Kidney epithelial cell (primary cell): ENCODE measurements around the gene PTPRT. TPM values are rescaled to one million over a fixed set of nuclear protein-coding genes. Genes with fewer than 3 reads are reported as not detected.

Source experiments
- DNase-seq: peaks from one replicate; pipeline ENCODE4 v3.0.0-alpha.2; 2010; ENCODE audit warnings: low read depth
- H3K27me3 ChIP-seq: 2 replicates; pipeline ENCODE4 v1.6.0; 2011; ENCODE audit warnings: low read length; ENCODE audit not compliant: control insufficient read depth, insufficient read depth
- H3K36me3 ChIP-seq: 2 replicates; pipeline ENCODE4 v1.5.1; 2011; ENCODE audit warnings: low read length; ENCODE audit not compliant: control insufficient read depth, insufficient read depth
- H3K4me3 ChIP-seq: 2 replicates; pipeline ENCODE4 v1.5.1; 2011; ENCODE audit warnings: low read depth, mild to moderate bottlenecking, control low read depth, low read length
- total RNA-seq: library from RNA; depleted of rRNA; stranded (reverse); fragments of >200 nt; gene quantifications from 2 replicates; pipeline ENCODE4 v1.2.3, GENCODE V29; 2015
- TF ChIP-seq, protein P1 (sequence below): IDR thresholded peaks from 2 replicates; pipeline ENCODE4 v1.5.1; 2011; ENCODE audit warnings: mild to moderate bottlenecking, moderate library complexity, low read length, control low read depth, inconsistent platforms; ENCODE audit not compliant: insufficient read depth, poor library complexity, severe bottlenecking

Gene PTPRT
- total RNA-seq, 1 donor from 2014 or later = 0.25 TPM

DNA sequence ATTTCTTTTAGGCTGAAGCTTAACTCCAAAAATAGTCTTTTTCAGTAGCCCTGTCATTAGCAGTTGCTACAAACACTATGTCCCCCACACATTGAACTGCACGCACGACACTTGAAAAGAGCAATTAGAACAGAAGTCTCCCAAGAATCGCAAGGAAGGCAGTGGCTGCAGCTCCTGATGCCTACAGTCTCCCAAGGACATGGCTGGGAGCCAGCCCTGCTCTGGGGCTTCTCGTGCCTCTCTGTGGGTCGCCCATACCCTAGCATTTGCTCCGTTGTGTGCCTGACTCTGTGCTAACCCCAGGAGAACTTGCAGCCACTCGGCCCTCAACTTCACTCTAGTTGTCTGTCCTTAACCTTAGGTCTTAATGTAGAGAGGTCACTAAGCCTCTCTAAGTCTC is 454.2 kb downstream of the PTPRT start:
- Histone ChIP-seq H3K4me3 (no peak overlapping the region), H3K36me3 (no peaks in the 10 kb centered on the region), H3K27me3 (no peaks in the 10 kb centered on the region)
- TF ChIP-seq, protein P1, sequence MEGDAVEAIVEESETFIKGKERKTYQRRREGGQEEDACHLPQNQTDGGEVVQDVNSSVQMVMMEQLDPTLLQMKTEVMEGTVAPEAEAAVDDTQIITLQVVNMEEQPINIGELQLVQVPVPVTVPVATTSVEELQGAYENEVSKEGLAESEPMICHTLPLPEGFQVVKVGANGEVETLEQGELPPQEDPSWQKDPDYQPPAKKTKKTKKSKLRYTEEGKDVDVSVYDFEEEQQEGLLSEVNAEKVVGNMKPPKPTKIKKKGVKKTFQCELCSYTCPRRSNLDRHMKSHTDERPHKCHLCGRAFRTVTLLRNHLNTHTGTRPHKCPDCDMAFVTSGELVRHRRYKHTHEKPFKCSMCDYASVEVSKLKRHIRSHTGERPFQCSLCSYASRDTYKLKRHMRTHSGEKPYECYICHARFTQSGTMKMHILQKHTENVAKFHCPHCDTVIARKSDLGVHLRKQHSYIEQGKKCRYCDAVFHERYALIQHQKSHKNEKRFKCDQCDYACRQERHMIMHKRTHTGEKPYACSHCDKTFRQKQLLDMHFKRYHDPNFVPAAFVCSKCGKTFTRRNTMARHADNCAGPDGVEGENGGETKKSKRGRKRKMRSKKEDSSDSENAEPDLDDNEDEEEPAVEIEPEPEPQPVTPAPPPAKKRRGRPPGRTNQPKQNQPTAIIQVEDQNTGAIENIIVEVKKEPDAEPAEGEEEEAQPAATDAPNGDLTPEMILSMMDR = no peak
- DNase-seq = no peak

DNA sequence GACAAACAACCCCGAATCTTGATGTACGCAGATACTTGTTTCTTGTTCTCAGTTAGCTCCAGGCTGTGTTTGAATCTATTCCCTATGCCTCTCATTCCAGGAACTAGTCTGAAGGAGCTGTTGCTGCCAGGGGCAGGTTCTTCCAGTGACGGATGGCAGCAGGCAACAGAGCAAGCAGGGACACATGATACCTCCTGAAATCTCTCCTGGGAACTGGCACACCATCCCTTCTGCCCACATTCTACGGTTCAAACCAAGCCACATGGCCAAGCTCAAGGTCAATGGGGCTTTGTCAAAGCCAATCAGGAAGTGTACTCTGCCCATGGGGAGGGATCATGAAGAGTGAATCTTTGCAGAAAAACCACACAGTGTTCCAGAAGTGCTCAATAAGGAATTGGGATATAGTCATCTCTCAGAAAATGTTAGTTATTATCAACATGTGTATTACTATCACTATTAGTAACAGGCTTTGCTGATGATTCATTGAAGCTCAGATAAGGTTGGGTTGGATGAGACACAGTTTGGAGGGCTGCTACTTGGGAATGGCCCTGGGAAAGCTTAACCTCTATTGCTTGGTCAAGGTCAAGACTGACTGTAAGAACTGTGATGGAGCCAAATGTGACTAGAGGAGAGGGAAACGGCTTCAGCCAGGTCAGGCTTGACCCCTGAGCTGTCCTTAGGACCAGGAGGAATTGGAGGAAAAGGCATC is 454.9 kb downstream of the PTPRT start:
- H3K36me3 ChIP-seq = no peaks in the 10 kb centered on the region
- H3K4me3 ChIP-seq = no peak overlapping the region
- DNase-seq = no peak
- TF ChIP-seq, protein P1 = no peak
- H3K27me3 ChIP-seq = no peaks in the 10 kb centered on the region

DNA sequence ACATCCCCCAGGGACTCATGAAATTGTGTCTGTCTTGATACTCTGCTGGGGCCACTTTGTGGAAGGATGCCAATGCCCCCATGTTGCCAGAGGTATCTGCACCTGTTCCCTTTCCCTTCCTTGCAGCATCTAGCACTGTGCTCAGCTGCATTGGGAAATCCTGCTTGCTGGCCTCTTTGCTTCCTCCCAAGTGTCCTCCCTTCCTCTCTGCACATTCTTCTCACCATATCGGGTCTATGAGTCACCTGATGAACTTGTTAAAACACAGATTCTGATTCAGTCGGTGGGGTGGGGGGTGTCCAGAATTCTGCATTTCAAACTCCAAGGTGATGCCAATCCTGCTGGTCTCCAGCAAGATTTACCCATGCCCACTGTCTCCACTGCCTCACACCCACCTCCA is 467.8 kb downstream of the PTPRT start:
- Histone ChIP-seq H3K27me3 (no peaks in the 10 kb centered on the region), H3K36me3 (no peaks in the 10 kb centered on the region), H3K4me3 (no peak overlapping the region)
- no peak for DNase-seq
- TF ChIP-seq, protein P1 = no peak

DNA sequence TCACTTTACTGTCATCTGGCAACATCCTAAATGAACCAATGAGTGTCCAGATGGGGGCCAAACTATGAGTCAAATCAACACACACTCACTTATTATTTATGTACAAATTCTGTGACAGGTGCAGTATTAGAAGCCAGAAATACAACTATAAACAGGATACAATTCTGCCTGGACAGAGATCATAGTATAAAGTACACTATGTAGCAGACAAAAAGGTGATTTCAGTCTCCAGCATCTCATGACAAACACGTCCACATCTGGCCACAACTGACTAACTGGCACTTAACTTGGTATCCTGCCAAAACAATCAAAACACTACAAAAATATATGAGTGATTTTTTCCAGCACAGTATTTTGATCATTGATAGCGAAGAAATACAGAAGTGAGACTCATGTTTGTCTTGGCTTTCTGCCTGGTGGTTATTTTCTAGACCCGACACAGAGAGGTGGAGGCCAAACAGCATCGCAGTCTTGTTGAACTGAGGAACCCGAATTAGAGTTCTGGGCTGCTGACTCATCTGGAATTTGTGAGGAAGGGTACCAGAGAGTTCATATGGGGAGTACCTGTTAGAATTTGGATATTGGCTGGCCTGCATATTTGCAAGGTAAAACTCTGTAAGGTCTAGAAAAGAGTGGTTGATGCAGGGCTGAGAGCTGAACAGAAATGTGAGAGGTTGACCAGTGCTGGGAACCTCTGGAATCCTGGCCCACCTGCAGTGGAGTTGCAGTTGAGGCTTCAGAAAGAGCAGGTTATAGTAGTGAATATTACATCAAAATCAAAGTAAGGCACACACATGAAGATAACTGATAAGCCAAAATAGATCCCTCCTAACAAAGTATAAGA is 475.2 kb downstream of the PTPRT start:
- no peaks in the 10 kb centered on the region for H3K36me3 ChIP-seq

DNA sequence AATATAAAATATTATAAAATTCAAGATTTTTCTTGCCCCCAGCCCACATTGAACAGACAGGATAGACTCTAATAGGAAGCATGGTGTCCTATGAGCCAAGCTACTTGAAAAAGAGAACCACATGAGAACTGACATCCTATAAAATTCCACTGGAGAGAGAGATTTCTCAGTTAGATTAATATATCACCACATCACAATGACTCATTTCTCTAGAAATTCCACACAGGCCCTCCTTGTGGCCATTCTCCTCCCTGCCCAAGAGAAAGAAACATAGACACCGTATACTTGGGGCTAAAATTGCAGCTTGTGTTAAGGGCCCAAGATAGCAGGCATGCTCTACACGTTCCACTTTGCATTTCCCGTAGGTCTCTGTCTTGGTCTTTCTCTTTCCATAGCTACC is 481.4 kb downstream of the PTPRT start:
- Histone ChIP-seq H3K27me3 (no peaks in the 10 kb centered on the region), H3K4me3 (no peak overlapping the region), H3K36me3 (no peaks in the 10 kb centered on the region)
- DNase-seq = no peak
- TF ChIP-seq, protein P1 = no peak

More for the DNA sequence above, 475.2 kb downstream of the PTPRT start:
- Histone ChIP-seq H3K4me3 (no peak overlapping the region), H3K27me3 (no peaks in the 10 kb centered on the region)
- DNase-seq = no peak
- TF ChIP-seq, protein P1 = no peak
